ENCODE results near the gene ATP11C. TPM values are rescaled to one million over a fixed set of nuclear protein-coding genes. Genes with fewer than 3 reads are reported as not detected.
A peak's percentile ranks its signal among the peaks of the same experiment; 100 is the strongest.

Gene ATP11C
- total and polyA plus RNA-seq, 9 of the 15 experiments (the other 6 are each of a cell fraction or from before 2014, with no cell fraction given): 18.2 to 42.2 (median 29.4) TPM

GRCh38 chrX:139907078-139907477, 25.8 kb downstream of the ATP11C start:
- H4K20me1 ChIP-seq (replicated peaks; ENCODE audit: control insufficient read depth, insufficient read depth, low read length): no peaks in the 10 kb centered on the region
- 90% methylated on average over 2 of the region's 3 CpGs for WGBS (ENCODE audit: insufficient coverage, low coverage, missing lambda C conversion rate)
- H3K27me3 ChIP-seq (ENCODE audit: control insufficient read depth in 2 of 2, insufficient read depth in 2 of 2, low read length in 2 of 2): no peaks in the 10 kb centered on the region
- DNase-seq (ENCODE audit: extremely low read depth in 1 of 4, low spot score in 3 of 4): no peak
- no peaks in the 10 kb centered on the region; the same call in 2 of the 3 replicates for H3K36me3 ChIP-seq (ENCODE audit: control insufficient read depth, insufficient read depth, low read length)
- H3K9me1 ChIP-seq (ENCODE audit: control insufficient read depth, insufficient read depth, low read length): no peaks in the 10 kb centered on the region
- H3K4me2 ChIP-seq (ENCODE audit: insufficient read depth, low read length): no peak overlapping the region
- H3K4me3 ChIP-seq: no peak overlapping the region
- H2AFZ ChIP-seq (ENCODE audit: low read depth, low read length): no peak overlapping the region
- H3K9me3 ChIP-seq (replicated peaks; ENCODE audit: control insufficient read depth, insufficient read depth, low read depth, low read length): no peaks in the 10 kb centered on the region
- peaks cover 11% of the 10 kb centered on the region; the same call in 2 of the 3 replicates for H3K79me2 ChIP-seq (ENCODE audit: control insufficient read depth, insufficient read depth, low read length)
- TF ChIP-seq ZNF318 (IDR thresholded peaks at IDR 0.05; ENCODE audit: borderline replicate concordance in 1 of 2, low read depth in 1 of 2): no peak
- no peak for TF ChIP-seq MBD1 (CRISPR knock-in tag; IDR thresholded peaks at IDR 0.05)
- TF ChIP-seq MYNN (IDR thresholded peaks at IDR 0.05): no peak
- TF ChIP-seq MYNN (CRISPR knock-in tag; IDR thresholded peaks at IDR 0.05): no peak
- TF ChIP-seq ZNF274 (IDR thresholded peaks at IDR 0.05; ENCODE audit: borderline replicate concordance, low read depth, low read length): no peak
- TF ChIP-seq USF2 (CRISPR knock-in tag; IDR thresholded peaks at IDR 0.05): peak; percentile 57
- H3K27ac ChIP-seq (ENCODE audit: extremely low read depth, low read depth, low read length): no peak overlapping the region
- no peaks in the 10 kb centered on the region for H3K4me1 ChIP-seq (replicated peaks in 1 of 2; ENCODE audit: control insufficient read depth in 2 of 2, insufficient read depth in 2 of 2, low read length in 2 of 2)
- intact Hi-C loops (cut with micrococcal nuclease) (no loop called here), in situ Hi-C loops (cut with MboI) (no loop called here)
- no peak for ATAC-seq
- POLR2A ChIA-PET: no interaction called here
- no TSS peak for BruUV-seq (replicated peaks)
- no peak for FAIRE-seq
- CTCF ChIA-PET (ENCODE audit: low intra/inter-chr PET ratio): no interaction called here
- H3K9ac ChIP-seq (ENCODE audit: insufficient read depth in 1 of 2, low read depth in 2 of 2, low read length in 2 of 2): no peak overlapping the region

Data from K562 (cell line).